GM23248 (cell line): ENCODE data around the gene USP12. TPM values are rescaled to one million over a fixed set of nuclear protein-coding genes. Genes with fewer than 3 reads are reported as not detected.

Experiments used
- DNase-seq: peaks from one replicate; pipeline ENCODE4 v3.0.0-alpha.2; 2015
- H2AFZ ChIP-seq: fragments of 200-600 bp; sonication (generic); 2 replicates; pipeline ENCODE4 v1.6.1; 2016; ENCODE audit warnings: antibody characterized with exemption
- H3F3A ChIP-seq: fragments of 200-600 bp; sonication (generic); 2 replicates; pipeline ENCODE4 v1.6.1; 2016; ENCODE audit warnings: mild to moderate bottlenecking, antibody characterized with exemption, mixed run types; ENCODE audit not compliant: insufficient read depth
- H3K27ac ChIP-seq: fragments of 200-600 bp; sonication (generic); 2 replicates; pipeline ENCODE4 v1.5.1; 2016; ENCODE audit warnings: mild to moderate bottlenecking
- H3K27me3 ChIP-seq: fragments of 200-600 bp; sonication (generic); replicated peaks from 2 replicates; pipeline ENCODE4 v1.6.1; 2016; ENCODE audit warnings: mild to moderate bottlenecking; ENCODE audit not compliant: insufficient read depth
- H3K36me3 ChIP-seq: fragments of 200-600 bp; sonication (generic); 2 replicates; pipeline ENCODE4 v1.6.1; 2016; ENCODE audit warnings: low read depth, mild to moderate bottlenecking
- H3K4me1 ChIP-seq: fragments of 200-600 bp; sonication (generic); 2 replicates; pipeline ENCODE4 v1.6.1; 2016; ENCODE audit warnings: mild to moderate bottlenecking; ENCODE audit not compliant: insufficient read depth
- H3K4me2 ChIP-seq: fragments of 200-600 bp; sonication (generic); one replicate; pipeline ENCODE4 v1.6.1; 2016; ENCODE audit warnings: mild to moderate bottlenecking; ENCODE audit not compliant: unreplicated experiment
- H3K4me3 ChIP-seq: fragments of 200-600 bp; sonication (generic); 2 replicates; pipeline ENCODE4 v1.5.1; 2016; ENCODE audit warnings: mild to moderate bottlenecking
- H3K79me2 ChIP-seq: fragments of 200-600 bp; sonication (generic); 2 replicates; pipeline ENCODE4 v1.6.1; 2016; ENCODE audit warnings: mild to moderate bottlenecking; ENCODE audit not compliant: insufficient read depth
- H3K9ac ChIP-seq: fragments of 200-600 bp; sonication (generic); 2 replicates; pipeline ENCODE4 v1.6.1; 2016; ENCODE audit warnings: mild to moderate bottlenecking
- H3K9me2 ChIP-seq: fragments of 200-600 bp; sonication (generic); 2 replicates; pipeline ENCODE4 v1.6.1; 2016; ENCODE audit warnings: mixed run types, mild to moderate bottlenecking, moderate library complexity; ENCODE audit not compliant: insufficient read depth
- H3K9me3 ChIP-seq: fragments of 200-600 bp; sonication (generic); one replicate; pipeline ENCODE4 v1.6.1; 2017; ENCODE audit warnings: low read depth
- H4K20me1 ChIP-seq: fragments of 200-600 bp; sonication (generic); 2 replicates; pipeline ENCODE4 v1.6.0; 2016; ENCODE audit not compliant: insufficient read depth
- EZH2 ChIP-seq: fragments of 200-600 bp; sonication (generic); IDR thresholded peaks from 2 replicates; pipeline ENCODE4 v1.6.1; 2018; ENCODE audit warnings: antibody characterized with exemption, mild to moderate bottlenecking; ENCODE audit not compliant: insufficient read depth, poor library complexity, severe bottlenecking
- EZH2phosphoT487 ChIP-seq: fragments of 200-600 bp; sonication (generic); IDR thresholded peaks from 2 replicates; pipeline ENCODE4 v1.6.1; 2018; ENCODE audit warnings: antibody characterized with exemption, moderate library complexity, mild to moderate bottlenecking, low read depth; ENCODE audit not compliant: insufficient read depth
- WGBS, 2 experiments: methylation state at CpG; one replicate each; pipeline ENCODE4 v1.1.6; 2015 to 2017; ENCODE audit warnings: low lambda C conversion rate in 2 of 2, low coverage in 1 of 2; ENCODE audit errors: missing lambda C conversion rate in 2 of 2; 5-methylcytosine and 5-hydroxymethylcytosine counted together
- in situ Hi-C: fragments of 300-500 bp; cut with MboI; formaldehyde crosslinking; loops from 2 replicates; pipeline ENCODE4 v1.15.0; 2020
- polyA plus RNA-seq: library from polyadenylated mRNA; unstranded; fragments of >200 nt; fragmentation: Nextera tagmentation; extraction: Ambion mirVana; gene quantifications from 2 replicates; pipeline ENCODE4 v1.2.1, GENCODE V29; 2016
- total RNA-seq: library from RNA; depleted of rRNA; stranded (reverse); fragments of >200 nt; shearing (Covaris generic); gene quantifications from 2 replicates; pipeline ENCODE4 v1.2.3, GENCODE V29; 2014; rRNA removed

The USP12 gene
- total and polyA plus RNA-seq, 2 experiments from 2014 or later = 16.0 to 18.9 TPM

DNA sequence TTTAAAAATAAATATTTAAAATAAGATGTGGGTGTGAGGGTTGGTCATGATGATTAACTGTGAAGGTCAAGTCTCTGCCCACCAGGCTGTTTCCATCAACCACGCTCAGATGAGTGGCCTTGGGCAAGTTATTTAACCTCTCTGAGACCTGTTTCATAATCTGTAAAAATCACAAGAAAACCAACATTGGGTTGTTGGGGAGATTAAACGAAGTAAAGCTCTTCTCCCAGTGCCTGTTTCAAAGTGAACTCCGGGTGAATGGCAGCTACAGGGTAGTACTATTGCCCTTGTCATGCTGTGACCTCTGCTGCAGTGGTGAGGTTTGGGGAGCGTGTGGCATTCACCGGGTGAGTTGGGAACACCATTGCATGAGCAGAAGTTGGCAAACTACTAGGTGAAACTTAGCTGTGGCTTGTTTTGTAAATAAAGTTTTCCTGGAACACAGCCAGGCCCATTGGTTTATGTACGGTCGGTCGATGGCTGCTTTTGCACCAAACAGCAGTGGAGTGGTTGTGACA, 153.2 kb downstream of the USP12 start:
- no peaks in the 10 kb centered on the region for H3K27me3 ChIP-seq

DNA sequence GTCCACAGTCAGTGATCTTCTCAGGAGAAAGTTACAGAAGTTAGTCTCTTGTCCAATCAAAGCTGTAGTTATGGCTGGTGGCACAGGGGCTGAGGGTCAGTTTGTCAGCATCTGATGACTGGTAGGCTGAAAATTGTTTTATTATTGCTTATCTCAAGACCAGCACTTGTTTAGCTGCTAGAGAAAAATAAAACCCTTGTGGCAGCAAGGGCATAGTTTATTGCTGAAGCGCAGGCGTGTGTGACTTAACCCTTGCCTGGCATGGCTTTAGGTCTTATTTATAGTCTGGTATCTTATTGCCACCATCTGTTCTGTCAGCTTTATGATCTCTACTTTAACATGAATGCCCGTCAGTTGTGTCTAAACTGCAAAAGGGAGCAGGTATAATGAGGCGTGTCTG, 154.7 kb downstream of the USP12 start:
- H3K4me3 ChIP-seq = no peak overlapping the region
- 31 to 34% methylated on average over 4 of the region's 4 CpGs for WGBS, 2 experiments
- DNase-seq = no peak
- H3K79me2 ChIP-seq = no peaks in the 10 kb centered on the region
- H2AFZ ChIP-seq = no peak overlapping the region
- H3K4me1 ChIP-seq = peaks cover 4% of the 10 kb centered on the region
- H3K27me3 ChIP-seq = no peaks in the 10 kb centered on the region
- no peak overlapping the region for H3K27ac ChIP-seq
- no peaks in the 10 kb centered on the region for H4K20me1 ChIP-seq
- H3K36me3 ChIP-seq = no peaks in the 10 kb centered on the region
- in situ Hi-C loops = no loop called here
- H3K9ac ChIP-seq = no peak overlapping the region
- no peaks in the 10 kb centered on the region for H3K9me2 ChIP-seq
- no peak for TF ChIP-seq EZH2phosphoT487
- no peak for TF ChIP-seq EZH2
- no peaks in the 10 kb centered on the region for H3K9me3 ChIP-seq
- H3F3A ChIP-seq = peaks cover 8% of the 10 kb centered on the region; the same call in 1 of the 2 replicates
- H3K4me2 ChIP-seq = no peak overlapping the region

More for the DNA sequence above, 153.2 kb downstream of the USP12 start:
- Histone ChIP-seq H3K79me2 (no peaks in the 10 kb centered on the region), H3K4me2 (no peak overlapping the region), H3K36me3 (no peaks in the 10 kb centered on the region), H2AFZ (no peak overlapping the region), H3K4me3 (no peak overlapping the region), H4K20me1 (no peaks in the 10 kb centered on the region), H3F3A (no peaks in the 10 kb centered on the region), H3K4me1 (no peaks in the 10 kb centered on the region), H3K27ac (no peak overlapping the region), H3K9me2 (no peaks in the 10 kb centered on the region), H3K9ac (no peak overlapping the region), H3K9me3 (no peaks in the 10 kb centered on the region)
- DNase-seq = no peak
- in situ Hi-C loops = no loop called here
- TF ChIP-seq EZH2phosphoT487 (no peak), EZH2 (no peak)
- 79 to 80% methylated on average over 8 of the region's 8 CpGs for WGBS, 2 experiments

Other genes with a start within 250 kb of the USP12 start
- gene RPL21, start 79.7 kb upstream of the USP12 start, total RNA-seq = 609 and 638 TPM in 2 replicates
- 390 and 434 TPM in 2 replicates for gene RPL21, start 79.7 kb upstream of the USP12 start, polyA plus RNA-seq
- 1.1 and 1.6 TPM in 2 replicates for gene RASL11A, start 99.0 kb upstream of the USP12 start, total RNA-seq
- gene RASL11A, start 99.0 kb upstream of the USP12 start, polyA plus RNA-seq = 0.42 and 0.51 TPM in 2 replicates